GM12878 (cell line): ENCODE results near the gene RAE1. TPM values are rescaled to one million over a fixed set of nuclear protein-coding genes. Genes with fewer than 3 reads are reported as not detected.

Experiments used
- ATAC-seq: fragments of 200-7000 bp; cut with Tn5 transposase; 3 replicates; pipeline ENCODE4 v1.9.1; 2020; ENCODE audit warnings: mild to moderate bottlenecking, moderate library complexity
- BruUV-seq: library from RNA; stranded (reverse); fragments of 400-500 nt; replicated peaks from 2 replicates; lab custom pipeline; 2021; lab: Mats Ljungman, UMichigan
- CTCF ChIA-PET: fragments of 300-600 bp; sonication (Branson Sonifier 250); formaldehyde crosslinking; extraction: SDS; loops from one replicate; lab custom pipeline; 2021; ENCODE audit warnings: inconsistent platforms; lab: Yijun Ruan, JAX
- POLR2A ChIA-PET: fragments of 350-600 bp; formaldehyde crosslinking; extraction: SDS; loops from one replicate; lab custom pipeline; 2021; ENCODE audit warnings: inconsistent platforms; lab: Charles Lee
- RAD21 ChIA-PET: fragments of 300-600 bp; sonication (Branson Sonifier 250); formaldehyde crosslinking; loops from one replicate; lab custom pipeline; 2023; ENCODE audit warnings: antibody characterized with exemption; ENCODE audit not compliant: unreplicated experiment; lab: Charles Lee
- SMC1A ChIA-PET: fragments of 300-600 bp; sonication (Branson Sonifier 250); formaldehyde crosslinking; loops from one replicate; lab custom pipeline; 2023; ENCODE audit not compliant: unreplicated experiment, uncharacterized antibody; lab: Charles Lee
- DNase-seq: peaks from one replicate; pipeline ENCODE4 v3.0.0-alpha.2; 2011; ENCODE audit warnings: low read depth, low spot score
- FAIRE-seq: peaks from 3 replicates; lab custom pipeline; 2011; peaks lifted over from hg19 to GRCh38; lab: Jason Lieb, UNC
- H2AFZ ChIP-seq: 2 replicates; pipeline ENCODE4 v1.6.0; 2011; ENCODE audit warnings: low read depth, low read length, control low read depth; ENCODE audit not compliant: control insufficient read depth
- H3K27ac ChIP-seq: 2 replicates; pipeline ENCODE4 v1.5.1; 2011; ENCODE audit warnings: control low read depth; ENCODE audit not compliant: control insufficient read depth, insufficient read depth
- H3K27me3 ChIP-seq, 2 experiments: replicated peaks in 1 of 2; 2 replicates each; pipeline versions ENCODE4 v1.6.0 to v1.6.1; 2011; ENCODE audit warnings: low read length in 1 of 2; ENCODE audit not compliant: control insufficient read depth in 2 of 2, insufficient read depth in 2 of 2
- H3K36me3 ChIP-seq, 2 experiments: 2 replicates each; pipeline ENCODE4 v1.5.1; 2011; ENCODE audit warnings: low read length in 1 of 2; ENCODE audit not compliant: control insufficient read depth in 2 of 2, insufficient read depth in 2 of 2
- H3K4me1 ChIP-seq: 2 replicates; pipeline ENCODE4 v1.6.1; 2011; ENCODE audit warnings: mild to moderate bottlenecking, low read length, moderate library complexity, mixed read lengths; ENCODE audit not compliant: control insufficient read depth, insufficient read depth
- H3K4me2 ChIP-seq: 2 replicates; pipeline ENCODE4 v1.6.0; 2011; ENCODE audit warnings: control low read depth; ENCODE audit not compliant: control insufficient read depth, insufficient read depth
- H3K4me3 ChIP-seq: fragments of 200-600 bp; sonication (generic); 2 replicates; pipeline ENCODE4 v1.5.1; 2016
- H3K79me2 ChIP-seq: 2 replicates; pipeline ENCODE4 v1.6.0; 2011; ENCODE audit warnings: low read length; ENCODE audit not compliant: control insufficient read depth, insufficient read depth
- H3K9ac ChIP-seq: 2 replicates; pipeline ENCODE4 v1.8.0; 2011; ENCODE audit warnings: low read length, control low read depth, mixed read lengths; ENCODE audit not compliant: control insufficient read depth, insufficient read depth
- H3K9me3 ChIP-seq: replicated peaks from 3 replicates; pipeline ENCODE4 v1.5.1; 2011; ENCODE audit warnings: mild to moderate bottlenecking, low read length; ENCODE audit not compliant: control insufficient read depth, insufficient read depth
- H4K20me1 ChIP-seq: 2 replicates; pipeline ENCODE4 v1.6.0; 2011; ENCODE audit not compliant: control insufficient read depth, insufficient read depth
- E4F1 ChIP-seq: fragments of 450-650 bp; IDR thresholded peaks from 2 replicates; pipeline ENCODE4 v1.6.1; 2018; ENCODE audit warnings: borderline replicate concordance, mild to moderate bottlenecking; ENCODE audit not compliant: partially characterized antibody
- IRF3 ChIP-seq: fragments of 450-650 bp; IDR thresholded peaks from 2 replicates; pipeline ENCODE4 v1.6.1; 2014; ENCODE audit warnings: mild to moderate bottlenecking
- POLR2A ChIP-seq: IDR thresholded peaks from 2 replicates; pipeline ENCODE4 v1.6.1; 2011; ENCODE audit warnings: low read depth, mild to moderate bottlenecking, low read length
- ZNF274 ChIP-seq: IDR thresholded peaks from one replicate; pipeline ENCODE4 v1.8.0; 2011; ENCODE audit not compliant: insufficient read length, insufficient read depth
- whole genome bisulfite sequencing: methylation state at CpG from one replicate; pipeline ENCODE4 v1.1.6; 2016; ENCODE audit warnings: low lambda C conversion rate; ENCODE audit not compliant: insufficient replicate concordance, insufficient coverage; ENCODE audit errors: missing lambda C conversion rate; 5-methylcytosine and 5-hydroxymethylcytosine counted together
- in situ Hi-C: fragments of 300-500 bp; cut with MboI; formaldehyde crosslinking; loops from 9 replicates; pipeline ENCODE4 v1.14.3; 2018; ENCODE audit warnings: mixed read lengths
- intact Hi-C: fragments of 100-400 bp; cut with micrococcal nuclease; formaldehyde crosslinking; loops from one replicate; pipeline ENCODE4 v1.14.2; 2022; ENCODE audit not compliant: unreplicated experiment
- polyA plus RNA-seq, 11 experiments: library from polyadenylated mRNA; depleted of rRNA in 4 of 11; unstranded in 6 of 11; stranded (reverse) in 5 of 11; fragments of >200 nt; fragmentation: Nextera tagmentation in 4 of 11; fragmentation: Illumina TruSeq in 1 of 11; extraction: Ambion mirVana in 4 of 11; extraction: Trizol in 1 of 11; gene quantifications; 1 replicate in 1 of 11; 2 replicates in 10 of 11; pipeline versions ENCODE4 v1.2.1 to v1.2.3, GENCODE V29; 2011 to 2016; ENCODE audit warnings: inconsistent platforms in 2 of 11, missing spikeins in 2 of 11, low read depth in 1 of 11
- total RNA-seq, 4 experiments: library from RNA; depleted of rRNA in 3 of 4; stranded (reverse); fragments of >200 nt in 3 of 4; fragmentation: Illumina TruSeq in 1 of 4; extraction: Trizol in 1 of 4; gene quantifications; 2 replicates each; pipeline versions ENCODE4 v1.2.1 to v1.2.3, GENCODE V29; 2013 to 2021

RAE1 gene
- total and polyA plus RNA-seq, 10 of the 15 experiments (the other 5 are each of a cell fraction or from before 2014, with no cell fraction given): 28.7 to 107 (median 49.3) TPM

- TF ChIP-seq E4F1: no peak
Measured at GRCh38 chr20:57369596-57369995, 18.5 kb downstream of the RAE1 start (continued).

- Histone ChIP-seq H3K36me3 (peaks cover 40 to 65% of the 10 kb centered on the region in 2 experiments), H3K4me3 (no peak overlapping the region), H4K20me1 (no peaks in the 10 kb centered on the region), H3K27me3 (no peaks in the 10 kb centered on the region), H3K9ac (no peak overlapping the region), H3K79me2 (no peaks in the 10 kb centered on the region), H3K4me1 (no peaks in the 10 kb centered on the region), H3K9me3 (no peaks in the 10 kb centered on the region), H3K27ac (no peak overlapping the region), H3K4me2 (no peak overlapping the region), H2AFZ (no peak overlapping the region)
- ChIA-PET POLR2A (no interaction called here), CTCF (interaction anchor here (1.2 to 1.5 kb wide), 2 partner anchors 23 to 128 kb away, joined by 3 to 5 read pairs; no protein-coding TSS in a partner anchor), SMC1A (no interaction called here), RAD21 (no interaction called here)
- in situ Hi-C loops (no loop called here), intact Hi-C loops (no loop called here)
- DNase-seq (no peak), FAIRE-seq (no peak), ATAC-seq (no peak)
- BruUV-seq: no TSS peak
- WGBS: over 99% methylated on average over 9 of the region's 9 CpGs
- no peak for TF ChIP-seq ZNF274
- no peak for TF ChIP-seq IRF3
- TF ChIP-seq POLR2A: 0 out of 2 replicates have a peak, but pooled peaks have one; percentile 26
Measured at GRCh38 chr20:57370316-57370715, 19.3 kb downstream of the RAE1 start.
